GM12892 (cell line): Measurements from ENCODE around the gene ARNT2.

Experiments used
- DNase-seq: peaks from one replicate; pipeline ENCODE4 v3.0.0; 2011; ENCODE audit not compliant: insufficient read length
- FAIRE-seq: peaks from 2 replicates; lab custom pipeline; 2011; peaks lifted over from hg19 to GRCh38; lab: Jason Lieb, UNC
- POLR2A ChIP-seq: IDR thresholded peaks from 2 replicates; pipeline ENCODE4 v1.6.1; 2011; ENCODE audit warnings: low read depth, low read length, control low read depth
- POLR2AphosphoS5 ChIP-seq: IDR thresholded peaks from 2 replicates; pipeline ENCODE4 v1.6.1; 2011; ENCODE audit warnings: low read depth, low read length, control low read depth
- TAF1 ChIP-seq: IDR thresholded peaks from 2 replicates; pipeline ENCODE4 v1.6.1; 2011; ENCODE audit warnings: low read depth, mild to moderate bottlenecking, control low read depth, low read length, borderline replicate concordance

ARNT2 gene

DNA sequence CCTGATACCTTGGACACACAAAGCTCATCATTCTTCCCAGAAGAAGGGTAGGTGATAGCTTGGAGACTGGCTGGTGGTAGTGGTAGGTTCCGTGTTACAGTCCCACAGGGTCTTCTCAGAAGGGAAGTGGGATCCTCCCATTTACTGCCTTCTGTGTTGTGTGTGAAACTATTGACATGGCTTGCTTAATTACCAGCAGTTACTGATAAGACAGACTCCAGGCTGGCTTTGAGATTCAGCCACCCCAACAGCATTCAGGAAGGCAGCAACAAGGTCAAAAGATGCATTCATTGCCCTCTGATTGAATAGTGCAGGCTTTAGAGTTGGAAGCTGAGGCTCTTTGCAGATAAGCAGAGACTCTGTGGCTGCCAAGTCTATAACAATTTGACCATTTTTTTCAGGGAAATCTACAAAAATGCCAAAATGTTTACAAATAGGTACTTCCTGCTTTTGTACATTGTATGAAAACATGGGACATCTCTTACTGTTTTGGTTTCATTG lies 7.7 kb downstream of the ARNT2 start:
- FAIRE-seq: no peak
- DNase-seq: no peak
- TF ChIP-seq POLR2A: no peak
- TF ChIP-seq POLR2AphosphoS5: no peak
- TF ChIP-seq TAF1: no peak

DNA sequence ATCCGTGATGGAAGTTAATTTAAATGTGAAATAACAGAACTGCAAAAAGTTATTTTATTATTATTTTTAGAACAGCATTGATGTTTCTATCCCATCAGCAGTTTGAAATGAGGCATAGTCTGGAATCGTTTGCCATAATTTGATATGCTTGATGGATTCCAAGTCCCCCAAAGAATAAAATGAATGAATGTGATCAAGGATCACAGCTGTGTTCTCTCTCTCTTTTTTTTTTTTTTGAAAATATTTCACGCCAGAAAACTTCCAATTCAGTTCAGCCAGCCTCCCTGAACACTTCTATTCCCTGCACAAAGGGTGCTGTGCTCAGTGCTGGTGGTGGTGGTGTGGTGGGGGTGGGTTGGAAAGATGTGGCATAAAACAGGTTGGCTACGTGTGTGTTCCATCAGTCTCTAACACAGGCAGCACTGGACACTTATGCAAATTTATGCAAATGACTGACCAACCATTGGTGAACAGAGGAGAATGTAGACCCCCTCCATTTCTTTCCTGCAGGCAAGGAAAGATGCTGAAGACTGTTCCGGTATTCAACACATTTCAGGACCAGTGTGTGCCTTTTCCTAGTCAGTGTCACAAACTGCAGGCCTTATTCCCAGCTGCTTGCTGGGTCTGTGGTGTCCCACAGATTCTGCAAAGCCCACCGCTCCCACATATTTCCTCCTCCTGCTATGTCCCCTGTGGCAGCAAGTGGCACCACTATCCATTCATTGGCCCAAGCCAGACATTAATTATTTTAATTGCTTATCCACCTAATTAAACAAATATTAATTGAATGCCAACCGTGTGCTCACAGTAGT lies 10.6 kb downstream of the ARNT2 start:
- DNase-seq (no peak), FAIRE-seq (no peak)
- no peak for TF ChIP-seq TAF1
- no peak for TF ChIP-seq POLR2AphosphoS5
- TF ChIP-seq POLR2A: no peak

DNA sequence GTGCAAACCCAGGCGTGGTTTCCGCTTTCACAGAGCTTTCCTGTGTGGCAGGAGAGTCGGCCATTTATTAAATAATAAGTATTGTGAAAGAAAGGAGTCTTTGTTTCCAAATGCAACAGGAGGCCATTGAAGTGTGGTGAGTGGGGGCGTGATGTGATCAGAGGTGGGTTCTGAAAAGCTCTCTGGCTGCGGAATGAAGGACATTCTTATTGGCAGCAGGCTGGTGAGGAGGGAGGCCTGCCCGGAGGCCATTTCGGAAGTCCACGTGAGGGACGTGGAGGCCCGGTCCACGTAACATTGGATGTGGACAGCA lies 11.1 kb downstream of the ARNT2 start:
- TF ChIP-seq POLR2A: no peak
- TF ChIP-seq TAF1: no peak
- no peak for TF ChIP-seq POLR2AphosphoS5
- DNase-seq: no peak
- FAIRE-seq: no peak

DNA sequence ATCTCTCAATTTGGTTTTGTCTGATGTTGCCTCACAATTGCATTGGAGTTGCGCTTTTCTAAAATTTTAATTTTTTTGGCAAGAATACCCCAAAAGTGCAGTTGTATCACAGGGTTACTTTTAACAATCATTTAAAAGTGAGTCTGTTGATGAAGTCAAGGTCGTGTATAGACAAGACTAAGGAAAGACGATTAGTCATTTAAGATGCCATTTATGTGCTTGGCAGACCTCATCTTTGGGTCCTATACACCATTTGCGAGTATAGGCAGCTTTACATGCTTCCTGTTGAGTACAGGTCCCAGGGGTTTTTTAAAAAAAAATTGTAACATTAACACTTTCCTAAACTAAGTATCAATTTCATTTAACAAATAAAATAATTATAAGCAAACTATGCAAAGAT lies 12.5 kb downstream of the ARNT2 start:
- DNase-seq (no peak), FAIRE-seq (no peak)
- TF ChIP-seq POLR2A (no peak), POLR2AphosphoS5 (no peak), TAF1 (no peak)

DNA sequence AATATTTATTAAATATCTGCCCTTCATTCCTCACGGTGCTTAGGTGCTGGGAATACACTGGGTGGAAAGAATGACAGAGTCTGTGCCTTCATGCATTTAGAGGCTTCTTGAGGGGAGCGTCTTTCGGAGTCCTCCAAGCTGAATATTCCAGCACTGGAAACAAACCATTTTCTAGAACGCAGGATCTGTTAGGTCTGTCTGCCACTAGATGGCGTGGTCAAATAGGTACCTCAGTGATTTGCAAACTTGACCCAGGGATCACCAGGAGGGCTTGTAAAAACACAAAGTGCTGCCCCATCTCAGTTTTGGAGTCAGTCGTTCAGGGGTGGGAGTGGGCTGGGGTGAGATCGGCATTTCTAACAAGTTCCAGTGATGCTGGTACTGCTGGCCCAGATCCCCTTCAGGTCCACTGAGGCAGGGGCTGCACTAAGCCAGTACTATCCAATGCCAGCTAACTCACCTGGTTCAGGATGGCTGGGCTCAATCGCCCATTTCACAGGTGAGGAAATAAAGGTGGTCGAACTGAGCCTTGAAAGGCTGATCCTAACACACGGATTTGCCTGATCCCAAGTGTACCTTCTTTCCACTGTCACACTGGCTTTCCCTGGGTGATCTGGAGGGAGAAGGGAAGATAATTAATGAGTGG lies 14.8 kb downstream of the ARNT2 start:
- FAIRE-seq (no peak), DNase-seq (no peak)
- TF ChIP-seq POLR2A (no peak), POLR2AphosphoS5 (no peak), TAF1 (no peak)

DNA sequence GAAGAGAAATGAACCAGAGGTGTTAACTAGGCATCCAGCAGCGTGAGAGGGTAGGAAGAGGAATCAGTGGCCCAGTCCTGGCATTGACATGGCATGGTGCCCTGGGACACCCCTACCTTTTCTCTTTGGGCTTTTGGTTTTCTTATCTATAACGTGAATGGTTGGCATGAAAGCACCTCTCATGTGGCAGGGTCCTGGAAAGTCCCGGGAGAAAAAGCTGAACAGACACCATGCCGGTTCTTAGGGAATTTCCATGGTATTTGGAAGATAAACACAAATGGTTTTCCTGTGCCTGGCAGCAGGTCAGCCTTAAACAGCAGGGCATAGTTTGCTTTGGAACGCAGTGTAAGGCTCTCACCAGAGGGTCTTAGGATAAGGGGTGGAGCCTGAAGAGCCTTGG lies 15.4 kb downstream of the ARNT2 start:
- TF ChIP-seq POLR2A (no peak), POLR2AphosphoS5 (no peak), TAF1 (no peak)
- FAIRE-seq (no peak), DNase-seq (no peak)

DNA sequence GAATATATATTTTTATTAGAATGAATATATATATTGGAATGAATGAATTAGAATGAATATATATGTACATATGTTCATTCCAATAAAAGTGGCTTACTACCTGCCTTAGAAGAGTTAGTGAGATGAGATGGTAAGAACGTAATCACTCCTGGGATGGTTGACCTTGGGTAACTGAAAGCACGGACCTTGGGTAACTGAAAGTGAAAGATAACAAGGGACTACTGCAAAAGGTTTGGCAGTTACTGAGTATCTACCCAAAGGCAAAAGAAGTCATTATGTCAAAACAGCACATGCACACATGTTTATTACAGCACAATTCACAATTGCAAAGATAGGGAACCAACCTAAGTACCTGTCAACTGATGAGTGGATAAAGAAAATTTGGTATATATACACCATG lies 16.5 kb downstream of the ARNT2 start:
- DNase-seq (no peak), FAIRE-seq (no peak)
- TF ChIP-seq POLR2A (no peak), POLR2AphosphoS5 (no peak), TAF1 (no peak)

DNA sequence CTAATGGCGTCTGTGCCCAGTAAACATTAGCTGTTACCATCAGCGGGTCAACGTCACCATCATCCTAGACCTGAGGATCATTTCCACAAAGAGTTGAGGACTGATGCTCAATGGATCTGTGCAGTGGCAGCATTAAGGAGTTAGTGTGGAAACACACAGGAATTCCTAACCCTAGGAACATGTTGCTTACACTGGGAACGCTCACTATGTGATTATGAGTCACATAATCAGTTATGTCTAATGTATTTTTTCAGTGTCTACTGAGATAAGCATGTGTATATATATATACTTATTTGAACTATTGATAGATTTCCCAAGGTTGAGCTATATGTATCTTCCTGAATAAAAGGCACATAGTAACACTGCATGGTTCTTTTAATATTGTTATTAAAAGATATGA lies 19.0 kb downstream of the ARNT2 start:
- FAIRE-seq (no peak), DNase-seq (no peak)
- TF ChIP-seq POLR2AphosphoS5 (no peak), TAF1 (no peak), POLR2A (no peak)

DNA sequence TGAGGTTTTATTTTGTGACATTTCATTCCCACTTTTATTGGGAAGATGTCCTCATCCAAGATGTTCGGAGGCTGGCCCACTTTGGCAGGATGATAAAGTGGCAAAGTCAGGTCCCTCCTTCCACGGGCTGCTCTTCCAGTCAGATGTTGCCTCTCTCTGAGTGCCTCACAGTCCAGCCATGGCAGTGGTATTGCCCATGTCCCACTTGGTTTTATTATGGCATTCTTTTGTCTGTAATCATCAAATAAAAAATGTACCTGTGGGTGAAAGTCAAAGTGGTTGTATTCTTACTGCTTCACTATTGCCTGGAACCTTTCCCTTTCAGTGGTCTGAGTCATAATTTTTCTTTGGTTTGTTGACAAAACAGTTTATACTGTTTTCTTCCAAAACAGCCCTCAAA lies 20.2 kb downstream of the ARNT2 start:
- no peak for FAIRE-seq
- no peak for DNase-seq
- TF ChIP-seq TAF1 (no peak), POLR2AphosphoS5 (no peak), POLR2A (no peak)

DNA sequence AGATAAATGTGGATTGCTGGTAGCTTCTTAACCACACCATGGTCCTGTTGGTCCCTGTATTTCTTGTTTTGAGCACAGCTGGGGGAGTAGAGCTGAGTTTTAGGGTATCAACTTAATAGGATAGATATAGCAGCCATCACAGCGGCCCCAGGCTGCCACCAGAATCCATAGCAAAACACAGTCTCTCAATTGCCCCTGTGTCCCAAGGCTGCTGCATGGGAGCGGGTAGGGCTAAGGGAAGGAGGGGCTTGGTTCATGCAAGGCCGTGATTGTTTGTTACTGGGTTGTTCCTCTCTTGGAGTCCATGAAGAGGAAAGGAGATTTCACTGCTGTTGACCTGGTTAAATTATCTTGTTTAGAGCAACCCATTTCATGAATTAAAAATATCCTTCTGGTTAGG lies 22.1 kb downstream of the ARNT2 start:
- FAIRE-seq: no peak
- no peak for DNase-seq
- TF ChIP-seq POLR2A (no peak), POLR2AphosphoS5 (no peak), TAF1 (no peak)

DNA sequence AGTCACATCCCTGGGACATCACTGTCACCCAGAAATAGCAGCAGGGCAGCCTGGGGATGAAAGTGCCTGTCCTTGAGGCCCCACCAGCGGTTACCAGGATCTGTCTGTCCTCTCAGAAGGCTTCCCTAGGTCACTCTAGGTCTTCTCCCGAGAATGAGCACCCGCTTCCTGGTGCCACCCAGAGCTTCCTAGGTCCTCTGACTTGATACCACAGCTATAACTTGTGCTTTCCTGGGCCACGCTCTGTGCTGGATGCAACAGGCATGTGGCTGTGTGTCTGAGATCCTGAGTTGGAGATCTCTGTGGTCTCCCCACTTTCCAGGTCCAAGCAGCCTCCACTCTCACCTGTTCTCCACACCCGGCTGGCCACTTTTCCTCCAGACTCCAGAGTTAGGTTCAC lies 25.8 kb downstream of the ARNT2 start:
- no peak for FAIRE-seq
- no peak for TF ChIP-seq POLR2A
- TF ChIP-seq TAF1: no peak
- no peak for TF ChIP-seq POLR2AphosphoS5
- no peak for DNase-seq
